GM12874 (cell line): ENCODE data around the gene ADGRG7.

Experiments
- CTCF ChIP-seq: IDR thresholded peaks from 2 replicates; pipeline ENCODE4 v1.5.1; 2011; ENCODE audit warnings: low read depth, mild to moderate bottlenecking, control low read depth, low read length, moderate library complexity; ENCODE audit not compliant: insufficient read depth

The ADGRG7 gene

GRCh38 chr3:100635273-100635701 lies 25.9 kb downstream of the ADGRG7 start:
- no peak for TF ChIP-seq CTCF

GRCh38 chr3:100637197-100637631 lies 27.8 kb downstream of the ADGRG7 start:
- no peak for TF ChIP-seq CTCF

- TF ChIP-seq CTCF = no peak
Measured at GRCh38 chr3:100640633-100641032, 31.2 kb downstream of the ADGRG7 start.

- no peak for TF ChIP-seq CTCF
Measured at GRCh38 chr3:100641471-100642032, 32.2 kb downstream of the ADGRG7 start.

- TF ChIP-seq CTCF = no peak
Measured at GRCh38 chr3:100645913-100646312, 36.5 kb downstream of the ADGRG7 start.

GRCh38 chr3:100647171-100647570 lies 37.8 kb downstream of the ADGRG7 start:
- no peak for TF ChIP-seq CTCF

GRCh38 chr3:100647657-100648056 lies 38.3 kb downstream of the ADGRG7 start:
- no peak for TF ChIP-seq CTCF
